ENCODE measurements around the gene VSTM2B.

GRCh38 chr19:29530540-29531457 is 5.0 kb downstream of the VSTM2B start:
- TF ChIP-seq CTCF (conservative IDR thresholded peaks at IDR 0.05) (no peak), ZFX (IDR thresholded peaks at IDR 0.05) (no peak)

Measured in C4-2B (cell line).